Measurements from ENCODE around the gene PIK3CB. TPM values are rescaled to one million over a fixed set of nuclear protein-coding genes. Genes with fewer than 3 reads are reported as not detected.

Gene PIK3CB
- total RNA-seq, 1 experiment from 2014 or later: 35.6 TPM

DNA sequence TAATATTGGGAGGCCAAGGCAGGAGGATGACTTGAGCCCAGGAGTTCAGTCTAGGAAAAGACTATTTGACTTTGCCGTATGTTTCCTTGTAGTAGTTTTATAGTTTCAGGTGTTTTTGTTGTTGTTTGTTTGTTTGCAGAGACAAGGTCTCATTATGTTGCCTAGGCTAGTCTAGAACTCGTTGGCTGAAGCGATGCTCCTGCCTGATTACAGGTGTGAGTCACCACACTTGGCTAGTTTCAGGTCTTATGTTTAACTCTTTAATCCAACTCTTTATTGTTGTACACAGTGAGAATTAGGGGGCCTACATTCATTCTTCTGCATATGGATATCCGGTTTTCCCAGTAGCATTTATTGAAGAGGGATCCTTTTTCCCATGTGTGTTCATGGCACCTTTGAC lies 194.2 kb downstream of the PIK3CB start:
- H3K79me2 ChIP-seq (ENCODE audit: insufficient read depth, low read length): no peaks in the 10 kb centered on the region
- H2BK120ac ChIP-seq (ENCODE audit: low read depth, low read length, poor library complexity, severe bottlenecking): no peak overlapping the region
- no peak overlapping the region for H2BK20ac ChIP-seq (ENCODE audit: low read depth, low read length, poor library complexity, severe bottlenecking)
- H2AFZ ChIP-seq (ENCODE audit: low read length): no peak overlapping the region
- Mint-ChIP-seq H3K4me1 (no peaks in the 10 kb centered on the region), H3K4me3 (no peak overlapping the region), H3K36me3 (ENCODE audit: insufficient read depth in 1 of 3, low read depth in 3 of 3) (peaks cover 18 to 40% (median 37%) of the 10 kb centered on the region in 3 experiments), H3K27ac (no peak overlapping the region), H3K9me3 (peaks cover 40 to 47% of the 10 kb centered on the region in 2 experiments), H3K27me3 (ENCODE audit: low read depth) (peaks cover 21% of the 10 kb centered on the region)
- H3K23me2 ChIP-seq (ENCODE audit: insufficient read length, low read depth, low read length, poor library complexity, severe bottlenecking): no peaks in the 10 kb centered on the region
- H3K23ac ChIP-seq (ENCODE audit: insufficient read length, low read depth, low read length): no peak overlapping the region
- H2BK5ac ChIP-seq (ENCODE audit: insufficient read length, low read length): no peak overlapping the region
- H4K5ac ChIP-seq (ENCODE audit: insufficient read length, low read depth, low read length): no peak overlapping the region
- H3K27me3 ChIP-seq (ENCODE audit: insufficient read depth, low read length): no peaks in the 10 kb centered on the region
- H3K18ac ChIP-seq (ENCODE audit: insufficient read length, low read depth, low read length): no peak overlapping the region
- no peak overlapping the region for H4K91ac ChIP-seq (ENCODE audit: insufficient read length, low read depth, low read length)
- H3K4me2 ChIP-seq (ENCODE audit: insufficient read depth, insufficient read length, low read length): no peak overlapping the region
- peaks cover 9% of the 10 kb centered on the region for H3K9me3 ChIP-seq (ENCODE audit: control insufficient read depth, low read depth, low read length)
- H2BK12ac ChIP-seq (ENCODE audit: insufficient read length, low read depth, low read length): no peak overlapping the region
- DNase-seq: no peak
- no peak overlapping the region for H3T11ph ChIP-seq (ENCODE audit: low read length)
- no peaks in the 10 kb centered on the region for H3K4me1 ChIP-seq (ENCODE audit: insufficient read depth, low read length)
- no peak overlapping the region for H3K14ac ChIP-seq (ENCODE audit: insufficient read depth, low read length)
- H3K56ac ChIP-seq (ENCODE audit: insufficient read length, low read depth, low read length): no peak overlapping the region
- H2BK15ac ChIP-seq (ENCODE audit: low read depth, low read length): no peak overlapping the region
- no CpG with 5 or more reads among the region's 4 CpGs for WGBS (ENCODE audit: extremely low coverage, insufficient read length, low lambda C conversion rate)
- no peak overlapping the region for H3K4ac ChIP-seq (ENCODE audit: low read depth, low read length)
- H4K20me1 ChIP-seq (ENCODE audit: control insufficient read depth, insufficient read depth, insufficient read length): no peaks in the 10 kb centered on the region
- no peak overlapping the region for H3K27ac ChIP-seq (ENCODE audit: insufficient read length, low read depth, low read length)
- no peak overlapping the region for H3K9ac ChIP-seq (ENCODE audit: extremely low read depth, insufficient read length, low read length)
- no peak overlapping the region for H2AK5ac ChIP-seq (ENCODE audit: insufficient read length, low read length)
- H3K79me1 ChIP-seq (ENCODE audit: insufficient read depth, low read depth, low read length, poor library complexity, severe bottlenecking): no peaks in the 10 kb centered on the region
- no peak overlapping the region for H4K8ac ChIP-seq (replicated peaks; ENCODE audit: insufficient read length, low read depth, low read length)
- TF ChIP-seq, protein P1, sequence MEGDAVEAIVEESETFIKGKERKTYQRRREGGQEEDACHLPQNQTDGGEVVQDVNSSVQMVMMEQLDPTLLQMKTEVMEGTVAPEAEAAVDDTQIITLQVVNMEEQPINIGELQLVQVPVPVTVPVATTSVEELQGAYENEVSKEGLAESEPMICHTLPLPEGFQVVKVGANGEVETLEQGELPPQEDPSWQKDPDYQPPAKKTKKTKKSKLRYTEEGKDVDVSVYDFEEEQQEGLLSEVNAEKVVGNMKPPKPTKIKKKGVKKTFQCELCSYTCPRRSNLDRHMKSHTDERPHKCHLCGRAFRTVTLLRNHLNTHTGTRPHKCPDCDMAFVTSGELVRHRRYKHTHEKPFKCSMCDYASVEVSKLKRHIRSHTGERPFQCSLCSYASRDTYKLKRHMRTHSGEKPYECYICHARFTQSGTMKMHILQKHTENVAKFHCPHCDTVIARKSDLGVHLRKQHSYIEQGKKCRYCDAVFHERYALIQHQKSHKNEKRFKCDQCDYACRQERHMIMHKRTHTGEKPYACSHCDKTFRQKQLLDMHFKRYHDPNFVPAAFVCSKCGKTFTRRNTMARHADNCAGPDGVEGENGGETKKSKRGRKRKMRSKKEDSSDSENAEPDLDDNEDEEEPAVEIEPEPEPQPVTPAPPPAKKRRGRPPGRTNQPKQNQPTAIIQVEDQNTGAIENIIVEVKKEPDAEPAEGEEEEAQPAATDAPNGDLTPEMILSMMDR (conservative IDR thresholded peaks at IDR 0.05): no peak
